IMR-90 (cell line): ENCODE measurements around the gene HOXD10. TPM values are rescaled to one million over a fixed set of nuclear protein-coding genes. Genes with fewer than 3 reads are reported as not detected.

Experiments
- ATAC-seq: fragments of 200-7000 bp; cut with Tn5 transposase; 2 replicates; pipeline ENCODE4 v1.9.1; 2020; ENCODE audit warnings: low read depth, mild to moderate bottlenecking, moderate library complexity
- BruUV-seq: library from RNA; stranded (reverse); fragments of 400-500 nt; replicated peaks from 2 replicates; lab custom pipeline; 2021; lab: Mats Ljungman, UMichigan
- CTCF ChIA-PET: fragments of 300-600 bp; formaldehyde crosslinking; extraction: SDS; loops from one replicate; lab custom pipeline; 2021; ENCODE audit warnings: antibody characterized with exemption; lab: Yijun Ruan, JAX
- POLR2A ChIA-PET: fragments of 300-600 bp; sonication (Branson Sonifier 250); formaldehyde crosslinking; loops from one replicate; lab custom pipeline; 2022; ENCODE audit warnings: antibody characterized with exemption; ENCODE audit not compliant: unreplicated experiment; lab: Charles Lee
- DNase-seq: peaks from one replicate; pipeline ENCODE4 v3.0.0; 2013
- H2AFZ ChIP-seq: replicated peaks from 2 replicates; pipeline ENCODE3; 2013; ENCODE audit warnings: low read length, mild to moderate bottlenecking; ENCODE audit not compliant: poor library complexity
- H2AK5ac ChIP-seq: 2 replicates; pipeline ENCODE4 v1.6.1; 2013; ENCODE audit warnings: low read depth, low read length, inconsistent platforms
- H2AK9ac ChIP-seq: replicated peaks from 2 replicates; pipeline ENCODE3; 2013; ENCODE audit warnings: mild to moderate bottlenecking, low read depth, low read length, moderate library complexity; ENCODE audit not compliant: poor library complexity
- H2BK120ac ChIP-seq: 2 replicates; pipeline ENCODE4 v1.6.1; 2013; ENCODE audit warnings: low read depth, low read length, inconsistent platforms
- H2BK15ac ChIP-seq: 3 replicates; pipeline ENCODE4 v1.6.1; 2013; ENCODE audit warnings: low read depth, low read length, inconsistent platforms
- H2BK20ac ChIP-seq: 2 replicates; pipeline ENCODE4 v1.6.1; 2013; ENCODE audit warnings: low read depth, mild to moderate bottlenecking, inconsistent platforms, low read length, moderate library complexity
- H2BK5ac ChIP-seq: 2 replicates; pipeline ENCODE4 v1.6.1; 2013; ENCODE audit warnings: mild to moderate bottlenecking, low read depth, low read length, inconsistent platforms; ENCODE audit not compliant: poor library complexity, severe bottlenecking
- H3K14ac ChIP-seq: replicated peaks from 2 replicates; pipeline ENCODE4 v1.6.1; 2013; ENCODE audit warnings: low read depth, low read length, inconsistent platforms
- H3K18ac ChIP-seq: 2 replicates; pipeline ENCODE4 v1.6.1; 2013; ENCODE audit warnings: low read depth, low read length, control low read depth
- H3K23ac ChIP-seq: 2 replicates; pipeline ENCODE4 v1.6.1; 2013; ENCODE audit warnings: low read depth, low read length, inconsistent platforms
- H3K27ac ChIP-seq: 2 replicates; pipeline ENCODE4 v1.5.1; 2013; ENCODE audit warnings: mild to moderate bottlenecking, control low read depth, low read length; ENCODE audit not compliant: insufficient read depth
- H3K27me3 ChIP-seq: 2 replicates; pipeline ENCODE4 v1.6.1; 2013; ENCODE audit warnings: low read length; ENCODE audit not compliant: control insufficient read depth, insufficient read depth
- H3K36me3 ChIP-seq: 2 replicates; pipeline ENCODE4 v1.6.1; 2013; ENCODE audit warnings: low read length, mixed read lengths; ENCODE audit not compliant: control insufficient read depth, insufficient read depth
- H3K4ac ChIP-seq: 2 replicates; pipeline ENCODE4 v1.6.1; 2013; ENCODE audit warnings: low read depth, low read length, inconsistent platforms
- H3K4me1 ChIP-seq: 2 replicates; pipeline ENCODE4 v1.6.1; 2013; ENCODE audit warnings: low read length, mixed read lengths; ENCODE audit not compliant: control insufficient read depth, insufficient read depth
- H3K4me2 ChIP-seq: 2 replicates; pipeline ENCODE4 v1.6.1; 2013; ENCODE audit warnings: low read depth, mild to moderate bottlenecking, control low read depth, low read length, moderate library complexity
- H3K4me3 ChIP-seq: 2 replicates; pipeline ENCODE4 v1.5.1; 2013; ENCODE audit warnings: low read depth, mild to moderate bottlenecking, control low read depth, low read length, moderate library complexity; ENCODE audit not compliant: insufficient read depth
- H3K56ac ChIP-seq: 2 replicates; pipeline ENCODE4 v1.6.1; 2013; ENCODE audit warnings: low read length, inconsistent platforms; ENCODE audit not compliant: insufficient read depth; ENCODE audit errors: extremely low read depth
- H3K79me1 ChIP-seq, 2 experiments: 2 replicates each; pipeline ENCODE4 v1.6.1; 2013; ENCODE audit warnings: low read length in 2 of 2, inconsistent platforms in 1 of 2, low read depth in 1 of 2
- H3K9ac ChIP-seq: 2 replicates; pipeline ENCODE4 v1.6.1; 2013; ENCODE audit warnings: low read depth, low read length, control low read depth
- H3K9me1 ChIP-seq: 2 replicates; pipeline ENCODE4 v1.6.1; 2013; ENCODE audit warnings: low read length, inconsistent platforms; ENCODE audit not compliant: insufficient read depth
- H3K9me3 ChIP-seq: 2 replicates; pipeline ENCODE4 v1.6.1; 2013; ENCODE audit warnings: low read length; ENCODE audit not compliant: control insufficient read depth, insufficient read depth
- H4K20me1 ChIP-seq: 2 replicates; pipeline ENCODE4 v1.6.1; 2013; ENCODE audit warnings: low read length, inconsistent platforms; ENCODE audit not compliant: insufficient read depth
- H4K5ac ChIP-seq: 2 replicates; pipeline ENCODE4 v1.6.1; 2013; ENCODE audit warnings: mild to moderate bottlenecking, low read depth, low read length, control low read depth
- H4K8ac ChIP-seq, 2 experiments: 2 replicates each; pipeline ENCODE4 v1.6.1; 2013; ENCODE audit warnings: low read depth in 2 of 2, low read length in 2 of 2, control low read depth in 1 of 2, inconsistent platforms in 1 of 2
- H4K91ac ChIP-seq: 2 replicates; pipeline ENCODE4 v1.6.1; 2013; ENCODE audit warnings: low read depth, low read length, inconsistent platforms; ENCODE audit not compliant: insufficient read depth
- BHLHE40 ChIP-seq: fragments of 150-350 bp; IDR thresholded peaks from 2 replicates; pipeline ENCODE4 v1.6.1; 2016; ENCODE audit warnings: mild to moderate bottlenecking, low read depth, low read length
- CEBPB ChIP-seq: IDR thresholded peaks from 2 replicates; pipeline ENCODE4 v1.6.1; 2012; ENCODE audit warnings: low read depth, low read length, improper control_type of control experiment
- CHD1 ChIP-seq: IDR thresholded peaks from 2 replicates; pipeline ENCODE4 v1.6.1; 2012; ENCODE audit warnings: low read depth, low read length, improper control_type of control experiment
- FOS ChIP-seq: fragments of 150-350 bp; IDR thresholded peaks from 2 replicates; pipeline ENCODE4 v1.6.1; 2016; ENCODE audit warnings: low read depth, low read length
- MAFK ChIP-seq: IDR thresholded peaks from 2 replicates; pipeline ENCODE4 v1.6.1; 2012; ENCODE audit warnings: low read depth, low read length, improper control_type of control experiment
- MAZ ChIP-seq: IDR thresholded peaks from 2 replicates; pipeline ENCODE4 v1.6.1; 2012; ENCODE audit warnings: low read depth, mild to moderate bottlenecking, low read length, improper control_type of control experiment, moderate library complexity, borderline replicate concordance
- MXI1 ChIP-seq: IDR thresholded peaks from 2 replicates; pipeline ENCODE4 v1.6.1; 2012; ENCODE audit warnings: low read depth, mild to moderate bottlenecking, low read length, moderate library complexity, borderline replicate concordance
- NFE2L2 ChIP-seq: fragments of 150-350 bp; IDR thresholded peaks from 2 replicates; pipeline ENCODE4 v1.6.1; 2016; ENCODE audit warnings: low read depth, mild to moderate bottlenecking, low read length
- POLR2A ChIP-seq: IDR thresholded peaks from 2 replicates; pipeline ENCODE4 v1.6.1; 2012; ENCODE audit warnings: mild to moderate bottlenecking, low read depth, low read length
- RAD21 ChIP-seq: IDR thresholded peaks from 2 replicates; pipeline ENCODE4 v1.6.1; 2012; ENCODE audit warnings: low read length, improper control_type of control experiment
- RCOR1 ChIP-seq: IDR thresholded peaks from 2 replicates; pipeline ENCODE4 v1.6.1; 2012; ENCODE audit warnings: mild to moderate bottlenecking, low read length, improper control_type of control experiment; ENCODE audit not compliant: insufficient replicate concordance
- RFX5 ChIP-seq: IDR thresholded peaks from 2 replicates; pipeline ENCODE4 v1.8.0; 2012; ENCODE audit warnings: low read depth, mild to moderate bottlenecking, low read length, moderate library complexity
- SMC3 ChIP-seq: fragments of 150-350 bp; IDR thresholded peaks from 2 replicates; pipeline ENCODE4 v1.6.1; 2016; ENCODE audit warnings: low read depth, mild to moderate bottlenecking, antibody characterized with exemption, low read length, moderate library complexity
- WGBS, 2 experiments: methylation state at CpG; one replicate each; pipeline versions ENCODE4 v1.1.5 to v1.1.7; 2013; ENCODE audit warnings: missing lambda C conversion rate in 2 of 2; ENCODE audit not compliant: insufficient read length in 1 of 2; ENCODE audit errors: extremely low coverage in 2 of 2; 5-methylcytosine and 5-hydroxymethylcytosine counted together
- dilution Hi-C: fragments of 300-500 bp; cut with HindIII; formaldehyde crosslinking; loops from one replicate; pipeline ENCODE4 v1.14.3; 2018; ENCODE audit warnings: low sequenced_read_pairs; ENCODE audit not compliant: unreplicated experiment
- in situ Hi-C: fragments of 300-500 bp; cut with MboI; formaldehyde crosslinking; loops from 3 replicates; pipeline ENCODE4 v1.14.3; 2019; ENCODE audit warnings: low sequenced_read_pairs, inconsistent platforms, mixed read lengths
- intact Hi-C: fragments of 100-400 bp; cut with micrococcal nuclease; formaldehyde crosslinking; loops from 2 replicates; pipeline ENCODE4 v1.10.0; 2022
- polyA plus RNA-seq, 3 experiments: library from polyadenylated mRNA; depleted of rRNA; stranded (reverse); fragments of >200 nt; gene quantifications; 2 replicates each; pipeline ENCODE4 v1.2.3, GENCODE V29; 2012; ENCODE audit warnings: low replicate concordance in 1 of 3
- total RNA-seq: library from RNA; depleted of rRNA; stranded (reverse); fragments of >200 nt; gene quantifications from 2 replicates; pipeline ENCODE4 v1.2.3, GENCODE V29; 2012
- TF ChIP-seq, protein P1 (sequence below): fragments of 150-350 bp; IDR thresholded peaks from 2 replicates; pipeline ENCODE4 v1.6.1; 2016; ENCODE audit warnings: low read depth, mild to moderate bottlenecking, low read length, moderate library complexity, borderline replicate concordance
- TF ChIP-seq, protein P2 (sequence below): conservative IDR thresholded peaks from 2 replicates; pipeline ENCODE4 v1.5.1; 2012; ENCODE audit warnings: mild to moderate bottlenecking, low read depth, low read length, improper control_type of control experiment

The HOXD10 gene
- total and polyA plus RNA-seq, 2 of the 4 experiments (the other 2 are of a cell fraction), result not detected

DNA sequence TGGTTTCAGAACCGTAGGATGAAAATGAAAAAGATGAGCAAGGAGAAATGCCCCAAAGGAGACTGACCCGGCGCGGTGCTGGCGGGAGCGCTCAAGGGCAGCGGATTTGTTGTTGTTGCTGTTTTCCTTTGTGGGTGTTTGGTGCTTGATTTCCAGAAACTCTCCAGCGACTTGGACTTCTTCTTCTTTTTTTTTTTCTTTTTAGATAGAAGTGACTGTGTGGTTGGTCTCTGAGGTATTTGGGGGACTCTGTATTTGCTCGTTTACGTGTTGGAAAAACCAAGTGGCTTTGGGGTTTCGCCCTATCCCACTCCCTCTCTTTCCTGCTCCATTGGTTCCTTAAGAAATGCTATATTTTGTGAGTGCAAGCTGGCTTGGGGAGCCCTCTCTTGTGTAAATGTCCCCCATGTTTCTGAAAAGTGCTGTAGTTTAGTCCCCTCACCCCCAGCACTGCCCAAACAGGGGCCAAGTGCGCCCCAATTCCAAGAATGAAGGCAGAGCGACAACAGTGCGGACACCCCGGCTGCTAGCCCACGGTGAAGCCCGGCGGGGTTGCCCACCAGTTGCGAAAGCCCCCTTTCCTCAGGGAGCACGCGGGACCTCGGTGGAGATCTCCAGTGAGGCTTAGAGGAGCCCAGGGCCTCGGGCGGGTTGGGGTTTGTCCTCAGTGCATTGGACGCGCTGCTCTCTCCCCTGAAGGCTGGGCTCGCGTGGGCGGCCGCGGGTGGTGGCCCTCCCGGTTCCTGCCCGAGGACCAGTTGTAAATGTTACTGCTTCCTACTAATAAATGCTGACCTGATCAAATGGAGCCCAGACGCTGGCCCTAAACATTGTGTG lies 7.8 kb downstream of the HOXD10 start:
- DNase-seq (no peak), ATAC-seq (no peak)
- H3K4me2 ChIP-seq, result no peak overlapping the region
- intact Hi-C loops (no loop called here), in situ Hi-C loops (loop anchor here (10.0 kb wide), 2 partner anchors 330 to 1030 kb away; no protein-coding TSS in a partner anchor), dilution Hi-C loops (no loop called here)
- no peak overlapping the region for H2BK120ac ChIP-seq
- no peak overlapping the region for H4K5ac ChIP-seq
- H2BK5ac ChIP-seq, result no peak overlapping the region
- H4K91ac ChIP-seq, result no peak overlapping the region
- no peak overlapping the region for H2BK15ac ChIP-seq
- no peak overlapping the region for H3K23ac ChIP-seq
- H3K14ac ChIP-seq, result no peak overlapping the region
- no peaks in the 10 kb centered on the region for H3K79me1 ChIP-seq
- CTCF ChIA-PET, result no interaction called here
- peaks cover 92% of the 10 kb centered on the region for H3K27me3 ChIP-seq
- H3K9me1 ChIP-seq, result no peaks in the 10 kb centered on the region
- H2BK20ac ChIP-seq, result no peak overlapping the region
- BruUV-seq, result no TSS peak
- H3K27ac ChIP-seq, result no peak overlapping the region
- H2AFZ ChIP-seq, result no peak overlapping the region
- no peak overlapping the region for H3K56ac ChIP-seq
- no peak overlapping the region for H3K4me3 ChIP-seq
- H2AK5ac ChIP-seq, result no peak overlapping the region
- H3K4ac ChIP-seq, result no peak overlapping the region
- H4K8ac ChIP-seq, result no peak overlapping the region
- no peak overlapping the region for H3K9ac ChIP-seq
- no peak overlapping the region for H2AK9ac ChIP-seq
- 4% methylated on average over 7 of the region's 34 CpGs; no CpG with 5 or more reads in 1 of the 2 experiments for WGBS, 2 experiments
- POLR2A ChIA-PET, result no interaction called here
- peaks cover 3% of the 10 kb centered on the region; the same call in 1 of the 2 replicates for H3K9me3 ChIP-seq
- no peaks in the 10 kb centered on the region; the same call in 1 of the 2 replicates for H4K20me1 ChIP-seq
- H3K4me1 ChIP-seq, result no peaks in the 10 kb centered on the region
- H3K18ac ChIP-seq, result no peak overlapping the region
- H3K36me3 ChIP-seq, result no peaks in the 10 kb centered on the region
- TF ChIP-seq POLR2A (no peak), FOS (no peak), RCOR1 (no peak), RFX5 (no peak), NFE2L2 (no peak), CEBPB (no peak), BHLHE40 (no peak), MAZ (no peak), CHD1 (no peak), SMC3 (no peak), MXI1 (no peak), RAD21 (no peak), MAFK (no peak)
- TF ChIP-seq, protein P1, sequence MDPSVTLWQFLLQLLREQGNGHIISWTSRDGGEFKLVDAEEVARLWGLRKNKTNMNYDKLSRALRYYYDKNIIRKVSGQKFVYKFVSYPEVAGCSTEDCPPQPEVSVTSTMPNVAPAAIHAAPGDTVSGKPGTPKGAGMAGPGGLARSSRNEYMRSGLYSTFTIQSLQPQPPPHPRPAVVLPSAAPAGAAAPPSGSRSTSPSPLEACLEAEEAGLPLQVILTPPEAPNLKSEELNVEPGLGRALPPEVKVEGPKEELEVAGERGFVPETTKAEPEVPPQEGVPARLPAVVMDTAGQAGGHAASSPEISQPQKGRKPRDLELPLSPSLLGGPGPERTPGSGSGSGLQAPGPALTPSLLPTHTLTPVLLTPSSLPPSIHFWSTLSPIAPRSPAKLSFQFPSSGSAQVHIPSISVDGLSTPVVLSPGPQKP, result no peak
- TF ChIP-seq, protein P2, sequence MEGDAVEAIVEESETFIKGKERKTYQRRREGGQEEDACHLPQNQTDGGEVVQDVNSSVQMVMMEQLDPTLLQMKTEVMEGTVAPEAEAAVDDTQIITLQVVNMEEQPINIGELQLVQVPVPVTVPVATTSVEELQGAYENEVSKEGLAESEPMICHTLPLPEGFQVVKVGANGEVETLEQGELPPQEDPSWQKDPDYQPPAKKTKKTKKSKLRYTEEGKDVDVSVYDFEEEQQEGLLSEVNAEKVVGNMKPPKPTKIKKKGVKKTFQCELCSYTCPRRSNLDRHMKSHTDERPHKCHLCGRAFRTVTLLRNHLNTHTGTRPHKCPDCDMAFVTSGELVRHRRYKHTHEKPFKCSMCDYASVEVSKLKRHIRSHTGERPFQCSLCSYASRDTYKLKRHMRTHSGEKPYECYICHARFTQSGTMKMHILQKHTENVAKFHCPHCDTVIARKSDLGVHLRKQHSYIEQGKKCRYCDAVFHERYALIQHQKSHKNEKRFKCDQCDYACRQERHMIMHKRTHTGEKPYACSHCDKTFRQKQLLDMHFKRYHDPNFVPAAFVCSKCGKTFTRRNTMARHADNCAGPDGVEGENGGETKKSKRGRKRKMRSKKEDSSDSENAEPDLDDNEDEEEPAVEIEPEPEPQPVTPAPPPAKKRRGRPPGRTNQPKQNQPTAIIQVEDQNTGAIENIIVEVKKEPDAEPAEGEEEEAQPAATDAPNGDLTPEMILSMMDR, result no peak
